Measurements from ENCODE around the gene CCDC8. TPM values are rescaled to one million over a fixed set of nuclear protein-coding genes. Genes with fewer than 3 reads are reported as not detected.
"Not testable (repeated sequence)": the region's sequence is repeated elsewhere in the genome, so short reads cannot be mapped to it uniquely, and the experiment has no call there.

The CCDC8 gene
- total RNA-seq, 1 donor from 2014 or later, result 33.5 TPM

DNA sequence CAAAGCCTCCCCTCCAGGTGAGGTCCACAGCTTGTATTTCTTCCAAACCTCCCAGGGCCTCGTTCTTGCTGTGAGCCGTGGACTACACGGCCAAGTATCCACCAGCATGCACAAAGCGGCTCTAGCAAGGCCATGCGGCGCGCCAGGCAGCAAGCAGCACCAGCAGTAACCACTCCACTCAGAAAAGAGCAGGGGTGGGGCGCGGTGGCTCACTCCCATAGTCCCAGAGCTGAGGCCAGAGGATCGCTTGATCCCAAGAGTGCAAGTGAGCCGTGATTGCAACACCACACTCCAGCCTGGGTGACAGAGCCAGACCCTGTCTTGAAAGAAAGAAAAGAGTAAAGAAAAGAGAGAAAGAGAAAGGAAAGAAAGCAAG lies 4.7 kb downstream of the CCDC8 start:
- DNase-seq, result peak; percentile 86
- ATAC-seq, result peak; percentile 59
- intact Hi-C loops (cut with micrococcal nuclease), result no loop called here

- intact Hi-C loops (cut with micrococcal nuclease), result no loop called here
- DNase-seq (no peak), ATAC-seq (peak; percentile 7)
These were observed 5.3 kb downstream of the CCDC8 start for GRCh38 chr19:46407856-46408663.

DNA sequence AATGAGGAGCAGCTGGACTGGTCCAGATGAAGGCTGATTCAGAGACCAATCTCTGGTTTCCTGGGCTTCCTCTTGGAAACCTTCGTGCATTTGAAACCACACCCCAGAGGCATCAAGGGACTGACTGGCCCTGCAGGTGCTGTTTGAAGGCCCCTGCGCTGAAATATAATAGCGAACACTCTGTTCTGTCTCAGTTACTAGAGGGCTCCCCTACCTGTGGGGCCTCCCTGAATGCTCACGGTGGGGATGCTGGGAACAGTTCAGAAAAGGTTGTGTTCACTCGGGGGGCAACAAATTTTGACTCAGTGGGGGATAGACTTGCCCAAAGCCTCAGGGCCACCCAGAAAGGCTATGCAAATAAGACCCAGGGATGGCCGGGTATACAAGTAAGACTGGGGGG lies 6.4 kb downstream of the CCDC8 start:
- intact Hi-C loops (cut with micrococcal nuclease), result no loop called here
- DNase-seq (peak; percentile 9), ATAC-seq (no peak)

GRCh38 chr19:46404753-46405468 lies 8.5 kb downstream of the CCDC8 start:
- intact Hi-C loops (cut with micrococcal nuclease), result no loop called here
- ATAC-seq (peak; percentile 6), DNase-seq (peak; percentile 31)

DNA sequence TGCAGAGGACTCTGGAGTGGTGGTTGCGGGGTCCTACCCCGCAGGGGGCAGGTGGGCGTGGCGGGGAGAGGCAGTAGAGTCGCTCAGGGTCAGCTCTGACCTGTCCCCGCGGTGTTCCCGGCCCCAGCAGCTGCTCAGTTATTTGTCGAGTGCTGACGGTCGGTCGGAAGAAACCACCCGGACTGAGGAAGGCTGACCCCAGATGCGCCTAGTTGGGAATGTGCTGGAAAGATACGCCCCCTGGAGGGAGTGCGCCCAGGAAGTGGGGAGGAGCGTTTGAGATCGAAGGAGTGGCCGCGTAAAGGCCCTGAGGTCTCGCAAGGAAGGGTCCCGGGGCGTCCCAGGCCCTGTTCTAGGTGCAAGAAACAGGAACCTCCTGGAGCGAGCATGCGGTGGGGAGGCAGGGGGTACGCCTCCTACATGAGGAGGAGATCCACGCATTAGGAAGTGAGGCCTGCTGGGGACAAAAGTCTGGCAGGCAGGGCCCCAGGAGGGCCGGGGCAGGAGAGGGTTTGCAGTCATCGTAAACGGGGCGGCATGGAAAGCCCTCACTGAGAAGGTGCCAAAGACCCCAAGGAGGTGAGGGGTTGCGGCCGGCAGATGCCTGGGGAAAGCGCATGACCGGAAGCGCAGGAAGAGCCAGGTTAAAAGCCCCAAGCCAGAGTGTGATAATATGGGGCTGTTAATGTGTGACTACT lies 9.2 kb downstream of the CCDC8 start:
- ATAC-seq (peak; percentile 65), DNase-seq (peak; percentile 77)
- intact Hi-C loops (cut with micrococcal nuclease), result no loop called here

DNA sequence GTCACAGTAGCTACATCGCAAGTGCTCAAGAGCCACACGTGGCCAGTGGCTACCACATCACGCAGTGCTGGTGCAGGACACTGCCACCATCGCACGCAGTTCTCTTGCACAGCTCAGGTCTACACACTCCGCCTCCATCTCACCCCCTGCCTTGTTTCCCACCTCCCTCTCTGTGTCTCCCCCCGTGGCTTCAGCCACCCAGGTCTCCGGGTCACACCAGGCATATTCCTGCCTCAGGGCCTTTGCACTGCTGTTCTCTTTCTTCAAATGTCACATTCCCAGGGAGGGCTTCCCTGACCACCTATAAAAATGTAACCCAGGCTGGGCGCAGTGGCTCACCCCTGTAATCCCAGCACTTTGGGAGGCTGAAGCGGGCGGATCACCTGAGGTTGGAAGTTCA lies 10.6 kb downstream of the CCDC8 start:
- no peak for DNase-seq
- intact Hi-C loops (cut with micrococcal nuclease), result no loop called here
- ATAC-seq, result no peak

GRCh38 chr19:46397801-46398479 lies 15.4 kb downstream of the CCDC8 start:
- not testable (repeated sequence) for DNase-seq, ATAC-seq
- intact Hi-C loops (cut with micrococcal nuclease), result loop anchor here (5.0 kb wide), 1 partner anchor 89 kb away; no protein-coding TSS in a partner anchor

- ATAC-seq, result no peak
- DNase-seq, result no peak
- intact Hi-C loops (cut with micrococcal nuclease), result no loop called here
These were observed 19.0 kb downstream of the CCDC8 start for GRCh38 chr19:46394402-46394797.

DNA sequence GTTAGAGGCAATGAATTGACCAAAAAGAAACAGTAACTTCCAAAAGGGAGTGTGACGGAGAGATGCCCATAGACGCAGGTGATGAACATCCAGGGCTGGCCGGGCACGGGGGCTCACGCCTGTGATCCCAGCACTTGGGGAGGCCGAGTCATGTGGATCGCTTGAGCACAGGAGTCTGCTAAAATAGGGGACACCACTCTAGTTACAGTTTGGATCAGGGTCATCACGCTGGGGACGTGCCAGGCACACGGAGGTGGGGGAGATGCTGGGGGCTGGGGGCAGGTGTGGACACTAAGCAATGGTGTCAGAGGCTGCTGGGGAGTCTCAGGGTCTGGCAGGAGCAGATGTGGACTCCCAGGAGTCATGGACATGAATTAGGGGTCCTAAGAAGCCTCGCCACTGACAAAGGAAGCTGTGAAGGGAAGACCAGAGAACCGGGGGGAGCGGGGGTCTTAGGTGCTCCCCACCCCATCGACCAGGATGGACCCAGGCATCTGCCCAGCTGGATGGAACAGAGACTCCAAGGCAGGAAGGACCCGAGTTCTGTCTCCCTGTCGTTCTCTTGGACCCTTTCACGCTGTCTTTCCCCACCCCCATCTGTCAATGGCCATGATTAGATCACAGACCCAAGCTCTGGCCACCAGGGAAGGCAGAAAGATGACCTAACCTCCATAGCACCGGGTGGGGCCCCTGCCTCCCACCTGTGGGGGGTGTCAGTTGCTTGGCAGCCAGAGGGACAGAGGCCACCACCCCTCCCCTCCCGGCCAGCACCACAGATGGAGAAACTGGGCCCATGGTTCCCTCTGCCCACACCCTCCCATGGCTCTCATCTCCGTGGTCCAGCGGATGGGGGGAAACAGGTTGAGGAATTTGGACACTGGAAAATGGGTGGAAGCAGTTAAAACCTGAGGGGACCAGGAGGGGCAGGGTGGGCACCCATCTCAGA lies 19.6 kb downstream of the CCDC8 start:
- ATAC-seq (no peak), DNase-seq (no peak)
- intact Hi-C loops (cut with micrococcal nuclease), result no loop called here

GRCh38 chr19:46392837-46393236 lies 20.5 kb downstream of the CCDC8 start:
- intact Hi-C loops (cut with micrococcal nuclease), result no loop called here
- ATAC-seq (no peak), DNase-seq (no peak)

DNA sequence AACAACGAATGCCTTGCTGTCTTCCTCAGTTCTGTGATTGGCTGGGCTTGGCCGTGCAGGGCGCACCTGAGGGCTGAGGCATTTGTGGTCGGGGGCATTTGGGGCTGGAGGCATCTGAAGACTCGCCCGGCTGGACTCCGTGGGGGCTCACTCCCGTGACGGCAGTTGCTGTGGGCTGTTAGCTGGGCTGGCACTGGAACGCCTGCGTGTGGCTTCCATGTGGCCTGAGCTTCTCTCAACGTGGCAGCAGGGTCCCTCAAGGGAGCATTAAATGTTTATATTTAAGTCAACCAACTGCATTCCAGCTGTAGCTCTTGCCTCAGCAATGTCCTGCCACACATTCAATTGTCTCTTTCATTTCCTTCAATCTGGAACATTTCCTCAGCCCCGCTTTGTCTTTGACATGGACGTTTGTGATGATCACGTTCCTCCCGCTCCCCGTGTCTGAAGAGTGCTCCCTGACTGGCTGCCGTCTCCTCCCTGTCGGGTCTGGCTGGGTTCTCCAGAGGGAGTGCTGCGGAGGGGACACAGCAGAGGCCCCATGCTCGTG lies 21.0 kb downstream of the CCDC8 start:
- DNase-seq, result no peak
- ATAC-seq, result no peak
- intact Hi-C loops (cut with micrococcal nuclease), result no loop called here

DNA sequence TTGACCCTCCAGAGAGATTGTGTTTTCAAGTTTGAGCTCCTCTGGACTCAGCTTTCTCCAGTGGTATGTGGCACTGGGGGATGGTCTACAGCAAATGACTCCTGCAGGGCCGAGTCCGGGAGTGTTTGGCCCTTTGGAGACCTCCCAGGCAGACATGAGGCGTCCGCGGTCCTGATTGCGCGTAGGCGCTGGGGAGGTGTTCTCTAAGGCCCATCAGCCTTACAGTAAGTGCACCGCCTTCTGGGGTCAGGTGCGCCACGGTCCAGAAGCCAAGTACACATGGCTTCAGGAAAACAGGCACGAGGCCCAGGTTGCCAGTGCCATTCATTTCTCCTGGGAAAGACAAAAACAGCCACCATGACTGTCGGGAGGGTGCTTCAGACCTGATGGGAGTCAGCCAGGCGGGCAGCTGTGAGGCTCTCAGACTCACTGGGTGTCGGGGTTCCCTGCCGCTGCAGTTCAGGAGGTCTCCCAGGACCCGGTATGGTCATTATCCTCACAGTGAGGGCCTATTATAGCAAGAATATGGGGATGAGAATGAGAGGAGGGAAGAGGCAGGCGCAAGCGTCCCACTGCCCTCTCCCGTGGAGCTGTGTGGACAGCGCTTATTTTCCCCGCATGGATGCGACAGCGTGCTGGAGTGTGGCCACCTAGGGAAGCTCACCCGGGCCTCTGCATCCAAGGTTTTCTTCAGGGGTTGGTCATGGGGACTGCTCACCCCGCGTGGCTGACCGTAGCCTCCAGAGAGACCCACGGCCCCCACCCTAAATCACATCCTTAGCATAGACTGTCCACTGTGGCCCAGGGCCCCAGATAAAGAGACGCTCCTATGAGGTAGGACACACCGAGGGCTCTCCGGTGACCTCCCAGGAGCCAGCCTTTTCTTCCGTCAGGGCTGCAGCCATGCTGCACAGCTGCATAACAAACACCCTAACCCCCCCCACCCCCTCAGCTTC lies 21.8 kb downstream of the CCDC8 start:
- intact Hi-C loops (cut with micrococcal nuclease), result no loop called here
- DNase-seq (no peak), ATAC-seq (no peak)

GRCh38 chr19:46390866-46391265 lies 22.5 kb downstream of the CCDC8 start:
- intact Hi-C loops (cut with micrococcal nuclease), result no loop called here

DNA sequence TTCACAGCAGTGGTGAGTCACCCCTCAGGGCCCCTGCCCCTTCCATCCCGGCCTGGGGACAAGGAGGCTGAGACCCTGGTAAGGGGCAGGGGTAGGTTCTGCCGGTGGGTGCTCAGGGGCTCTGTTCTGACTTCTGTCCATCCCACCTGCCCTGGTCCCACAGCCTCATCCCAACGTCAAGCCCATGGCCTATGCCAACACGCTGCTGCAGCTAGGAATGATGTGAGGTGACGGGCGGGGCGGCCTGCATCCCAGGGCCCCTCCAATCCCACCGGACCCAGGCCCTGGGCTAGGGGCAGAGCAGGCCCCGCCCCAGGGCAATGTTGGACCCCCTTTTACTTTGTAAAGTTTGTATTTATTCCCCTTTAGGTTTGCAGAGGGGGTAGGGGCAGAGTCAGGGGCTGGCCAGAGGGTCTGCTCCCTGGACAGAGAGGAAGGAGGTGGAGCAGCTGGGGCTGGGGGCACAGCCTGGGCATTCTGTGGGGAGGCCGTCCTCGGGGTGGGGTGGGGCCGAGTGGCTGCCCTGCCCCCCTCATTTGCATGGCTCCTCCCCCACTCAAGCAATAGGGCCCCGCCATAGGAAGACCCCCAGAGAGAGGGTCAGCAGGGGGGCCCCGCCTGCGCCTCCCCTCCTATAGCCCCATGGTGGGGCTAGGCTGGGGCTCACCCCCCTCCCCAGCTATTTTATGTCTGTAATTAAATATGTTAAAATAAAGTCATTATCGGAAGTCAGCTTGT lies 23.1 kb downstream of the CCDC8 start:
- intact Hi-C loops (cut with micrococcal nuclease), result no loop called here

More at GRCh38 chr19:46390866-46391265, 22.5 kb downstream of the CCDC8 start:
- ATAC-seq (no peak), DNase-seq (no peak)

GRCh38 chr19:46388311-46389095 lies 24.9 kb downstream of the CCDC8 start:
- DNase-seq (no peak), ATAC-seq (no peak)
- intact Hi-C loops (cut with micrococcal nuclease), result no loop called here

More for the DNA sequence above, 23.1 kb downstream of the CCDC8 start:
- ATAC-seq (no peak), DNase-seq (no peak)

GRCh38 chr19:46387713-46388130 lies 25.6 kb downstream of the CCDC8 start:
- no peak for DNase-seq
- ATAC-seq, result no peak
- intact Hi-C loops (cut with micrococcal nuclease), result no loop called here
